Thymus (tissue), 11 donors: Measurements from ENCODE around the gene PSMG4. TPM values are rescaled to one million over a fixed set of nuclear protein-coding genes. Genes with fewer than 3 reads are reported as not detected.
A peak's percentile ranks its signal among the peaks of the same experiment; 100 is the strongest.

ENCODE experiments used
- DNase-seq, 9 donors: peaks; one replicate each; pipeline ENCODE4 v3.0.0-alpha.2; 2013; ENCODE audit warnings: low spot score in 9 of 9, low read depth in 6 of 9, missing footprints in 1 of 9
- H3K27ac ChIP-seq, 2 donors: one replicate each; pipeline ENCODE4 v1.5.1; 2013; ENCODE audit warnings: control low read depth in 1 of 2, low read depth in 1 of 2, low read length in 1 of 2, mild to moderate bottlenecking in 1 of 2, moderate library complexity in 1 of 2
- H3K27me3 ChIP-seq, 2 donors: one replicate each; pipeline ENCODE4 v1.5.1; 2013; ENCODE audit warnings: low read length in 1 of 2; ENCODE audit not compliant: control insufficient read depth in 2 of 2, insufficient read depth in 1 of 2
- H3K36me3 ChIP-seq, 2 donors: one replicate each; pipeline ENCODE4 v1.5.1; 2013; ENCODE audit warnings: low read length in 1 of 2, mild to moderate bottlenecking in 1 of 2, moderate library complexity in 1 of 2; ENCODE audit not compliant: control insufficient read depth in 2 of 2, insufficient read depth in 2 of 2
- H3K4me1 ChIP-seq, 2 donors: one replicate each; pipeline ENCODE4 v1.5.1; 2013; ENCODE audit warnings: low read length in 2 of 2; ENCODE audit not compliant: control insufficient read depth in 2 of 2, insufficient read depth in 2 of 2
- H3K4me3 ChIP-seq, 2 donors: one replicate each; pipeline ENCODE4 v1.5.1; 2013; ENCODE audit warnings: low read length in 2 of 2, control low read depth in 1 of 2, mild to moderate bottlenecking in 1 of 2
- H3K9me3 ChIP-seq, 2 donors: one replicate each; pipeline ENCODE4 v1.5.1; 2013; ENCODE audit warnings: low read length in 1 of 2, mild to moderate bottlenecking in 1 of 2; ENCODE audit not compliant: control insufficient read depth in 2 of 2, insufficient read depth in 1 of 2
- WGBS: extraction: QIAGEN DNeasy Blood & Tissue Kit; methylation state at CpG from one replicate; pipeline ENCODE4 v1.1.7; 2013; 5-methylcytosine and 5-hydroxymethylcytosine counted together
- polyA plus RNA-seq: library from polyadenylated mRNA; stranded (reverse); fragments of 200-250 nt; gene quantifications from one replicate; pipeline ENCODE4 v1.2.3, GENCODE V29; 2013
- total RNA-seq: library from RNA; stranded (reverse); fragments of 120-200 nt; gene quantifications from one replicate; pipeline ENCODE4 v1.2.4, GENCODE V29; 2013
- donor health status: healthy.

Gene PSMG4
- total and polyA plus RNA-seq, 2 donors: 24.9 to 27.1 TPM

DNA sequence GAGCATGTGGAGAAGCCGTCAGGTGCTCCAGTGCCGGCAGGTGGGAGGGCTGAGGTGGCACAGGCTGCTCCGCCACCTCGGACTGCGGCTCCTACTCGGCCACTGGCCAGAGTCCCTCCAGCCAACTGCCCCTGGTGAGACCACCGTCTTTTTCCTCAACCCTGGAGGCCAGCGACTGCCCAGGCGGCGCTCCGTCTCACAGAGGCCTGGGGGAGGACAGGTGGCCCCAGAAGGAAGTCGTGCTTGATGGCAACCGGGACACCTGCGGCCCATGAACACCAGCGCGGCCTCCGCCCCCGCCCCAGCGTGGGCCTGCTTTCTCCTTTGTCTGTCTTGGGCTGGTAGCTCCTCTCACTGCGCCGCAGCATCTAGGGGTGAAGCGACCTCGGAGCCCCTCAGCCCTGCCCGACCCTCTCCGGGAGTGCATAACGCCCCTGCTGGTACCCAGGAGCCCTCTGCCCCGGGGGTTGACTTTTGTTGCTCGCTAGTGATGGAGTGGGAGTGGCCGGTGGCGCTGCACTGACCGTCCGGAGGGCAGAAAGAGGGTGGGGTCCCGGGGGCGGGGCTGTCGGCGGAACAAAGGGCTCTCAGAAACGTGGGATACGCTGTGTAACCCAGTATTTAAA lies 30.6 kb upstream of the PSMG4 start:
- 2% methylated on average over 38 of the region's 38 CpGs for WGBS
- H3K4me3 ChIP-seq: peak overlapping the region in 1 of 2 donors; percentile 33
- H3K36me3 ChIP-seq: no peaks in the 10 kb centered on the region
- H3K4me1 ChIP-seq: peaks cover 6 to 45% of the 10 kb centered on the region in 2 donors
- H3K27ac ChIP-seq: no peak overlapping the region
- H3K9me3 ChIP-seq: peaks cover 0 to 17% of the 10 kb centered on the region in 2 donors
- peaks cover 71 to 89% of the 10 kb centered on the region in 2 donors for H3K27me3 ChIP-seq
- DNase-seq: no peak

DNA sequence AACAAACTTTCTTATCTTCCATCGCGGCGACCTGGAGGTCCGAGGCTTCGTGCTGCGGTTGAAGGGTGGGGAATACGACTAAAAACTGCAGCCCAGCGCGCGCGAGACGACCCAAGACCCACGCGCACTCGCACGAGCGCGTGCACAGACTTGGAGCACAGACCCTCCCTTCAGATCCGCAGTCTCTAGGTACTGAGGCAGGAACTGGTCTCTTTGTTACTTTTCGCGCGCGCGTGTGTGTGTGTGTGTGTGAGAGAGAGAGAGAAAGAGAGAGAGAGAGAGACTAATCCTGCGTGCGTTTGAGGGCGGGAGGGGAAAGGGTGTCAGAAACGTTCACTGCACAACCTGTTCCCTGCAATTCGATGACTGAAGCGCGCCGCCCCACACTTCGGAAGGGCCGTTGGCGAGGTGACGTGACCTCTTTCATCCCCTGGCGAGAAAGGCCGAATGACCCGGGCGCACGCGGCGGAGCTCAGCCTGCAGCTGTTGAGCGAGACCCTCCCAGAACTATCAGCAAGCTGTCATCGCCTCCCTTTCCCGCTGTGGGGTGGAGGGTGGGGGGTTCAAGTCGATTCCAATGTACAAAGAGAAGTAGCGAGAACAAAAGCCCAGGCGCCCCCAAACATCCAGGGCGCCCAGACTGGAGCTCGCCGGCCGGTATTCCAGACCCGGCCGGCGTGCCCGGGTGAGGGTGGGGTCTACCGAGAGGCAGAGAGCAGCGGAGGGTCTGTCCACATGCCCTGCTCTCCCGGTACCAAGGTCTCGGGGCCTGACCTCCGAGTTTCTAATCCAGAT lies 29.8 kb upstream of the PSMG4 start:
- peak in 5 of 9 donors; percentile 24 to 68 (median 30) for DNase-seq
- Histone ChIP-seq H3K27ac (no peak overlapping the region), H3K9me3 (peaks cover 0 to 17% of the 10 kb centered on the region in 2 donors), H3K27me3 (peaks cover 76 to 90% of the 10 kb centered on the region in 2 donors), H3K36me3 (no peaks in the 10 kb centered on the region), H3K4me1 (peaks cover 6 to 45% of the 10 kb centered on the region in 2 donors), H3K4me3 (peak overlapping the region in 1 of 2 donors; percentile 33)
- WGBS: 2% methylated on average over 62 of the region's 62 CpGs

DNA sequence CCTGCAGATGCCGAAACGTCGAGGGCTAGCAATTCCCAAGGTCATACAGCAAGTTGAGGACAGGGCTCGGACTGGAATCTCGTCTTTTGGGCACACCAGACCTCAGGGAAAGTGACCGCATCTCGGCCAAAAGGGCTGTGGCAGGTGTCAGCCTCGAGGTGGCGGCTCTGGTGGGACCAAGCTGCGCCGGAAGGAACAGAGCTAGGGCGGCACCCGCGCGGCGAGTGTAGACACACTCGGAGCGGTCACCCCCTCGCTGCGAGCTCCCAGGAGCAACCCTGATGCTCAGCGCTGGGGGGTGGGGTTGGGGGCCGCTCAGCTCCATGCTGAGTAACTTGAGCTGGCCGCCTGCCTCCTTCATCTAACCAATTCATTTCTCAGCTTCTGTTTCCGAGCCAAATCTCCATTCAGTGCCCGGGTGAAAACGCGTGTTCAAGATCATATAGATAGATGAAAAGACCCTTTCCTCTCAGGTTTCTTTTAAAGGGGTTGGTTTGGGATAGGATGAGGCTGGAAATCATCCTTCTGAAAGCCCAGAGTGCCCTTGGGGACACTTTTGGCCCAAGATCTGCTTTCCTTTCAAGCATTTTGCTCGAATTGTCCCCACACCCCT lies 29.1 kb upstream of the PSMG4 start:
- peak in 1 of 9 donors; percentile 30 for DNase-seq
- peaks cover 6 to 45% of the 10 kb centered on the region in 2 donors for H3K4me1 ChIP-seq
- H3K36me3 ChIP-seq: no peaks in the 10 kb centered on the region
- WGBS: 2% methylated on average over 28 of the region's 28 CpGs
- peaks cover 0 to 17% of the 10 kb centered on the region in 2 donors for H3K9me3 ChIP-seq
- no peak overlapping the region for H3K27ac ChIP-seq
- H3K27me3 ChIP-seq: peaks cover 79 to 91% of the 10 kb centered on the region in 2 donors
- peak overlapping the region in 1 of 2 donors; percentile 33 for H3K4me3 ChIP-seq

DNA sequence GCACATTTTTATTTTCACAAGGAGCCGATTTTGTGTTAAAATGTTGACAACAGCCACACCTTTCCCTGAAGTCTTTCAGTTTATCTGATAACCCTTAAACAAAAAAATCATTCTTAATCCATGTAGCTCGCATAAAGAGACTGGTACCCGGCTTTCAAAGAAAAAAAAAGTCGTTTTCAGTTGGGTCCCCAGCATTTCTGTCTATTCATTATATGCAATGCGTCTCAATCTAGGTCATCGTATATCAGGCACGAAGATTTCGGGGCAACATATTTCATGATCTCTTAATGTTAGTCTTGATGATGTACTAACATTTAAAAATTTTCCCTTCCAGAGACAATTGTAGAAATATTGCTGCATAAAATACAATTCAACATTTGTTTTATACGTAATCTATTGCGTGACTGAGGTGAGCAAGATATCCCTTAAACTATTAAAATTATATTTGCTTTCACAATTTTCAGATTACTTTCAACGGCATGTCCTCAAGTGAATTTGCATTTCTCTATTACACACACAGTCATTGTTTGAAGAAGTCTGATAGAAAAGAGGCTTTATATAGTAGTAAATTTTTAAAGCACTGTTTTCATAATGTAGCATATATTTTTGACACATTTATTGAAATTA lies 28.4 kb upstream of the PSMG4 start:
- DNase-seq: no peak
- H3K4me3 ChIP-seq: no peak overlapping the region
- H3K4me1 ChIP-seq: peaks cover 6 to 45% of the 10 kb centered on the region in 2 donors
- H3K36me3 ChIP-seq: no peaks in the 10 kb centered on the region
- H3K27me3 ChIP-seq: peaks cover 79 to 98% of the 10 kb centered on the region in 2 donors
- H3K9me3 ChIP-seq: peaks cover 0 to 17% of the 10 kb centered on the region in 2 donors
- 31% methylated on average over 11 of the region's 11 CpGs for WGBS
- no peak overlapping the region for H3K27ac ChIP-seq

DNA sequence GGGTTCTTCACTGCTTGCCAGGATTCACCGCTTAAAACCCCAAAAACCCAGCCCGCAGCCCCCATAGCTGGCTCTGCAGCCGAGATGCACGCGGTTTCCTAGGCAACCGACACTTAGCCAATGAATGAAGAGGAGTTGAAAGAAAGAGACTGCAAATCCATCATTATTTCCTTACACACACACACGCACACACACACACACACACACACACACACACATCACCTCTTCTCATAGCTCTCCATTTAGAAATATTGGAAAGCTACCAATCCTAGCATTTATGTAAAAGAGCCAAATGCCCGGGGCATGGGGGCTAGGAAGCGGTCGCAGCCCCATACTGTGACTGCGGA lies 27.9 kb upstream of the PSMG4 start:
- no peak for DNase-seq
- Histone ChIP-seq H3K27me3 (peaks cover 78 to 97% of the 10 kb centered on the region in 2 donors), H3K4me1 (peaks cover 6 to 45% of the 10 kb centered on the region in 2 donors), H3K9me3 (peaks cover 0 to 17% of the 10 kb centered on the region in 2 donors), H3K4me3 (no peak overlapping the region), H3K27ac (no peak overlapping the region), H3K36me3 (no peaks in the 10 kb centered on the region)
- 6% methylated on average over 11 of the region's 11 CpGs for WGBS

DNA sequence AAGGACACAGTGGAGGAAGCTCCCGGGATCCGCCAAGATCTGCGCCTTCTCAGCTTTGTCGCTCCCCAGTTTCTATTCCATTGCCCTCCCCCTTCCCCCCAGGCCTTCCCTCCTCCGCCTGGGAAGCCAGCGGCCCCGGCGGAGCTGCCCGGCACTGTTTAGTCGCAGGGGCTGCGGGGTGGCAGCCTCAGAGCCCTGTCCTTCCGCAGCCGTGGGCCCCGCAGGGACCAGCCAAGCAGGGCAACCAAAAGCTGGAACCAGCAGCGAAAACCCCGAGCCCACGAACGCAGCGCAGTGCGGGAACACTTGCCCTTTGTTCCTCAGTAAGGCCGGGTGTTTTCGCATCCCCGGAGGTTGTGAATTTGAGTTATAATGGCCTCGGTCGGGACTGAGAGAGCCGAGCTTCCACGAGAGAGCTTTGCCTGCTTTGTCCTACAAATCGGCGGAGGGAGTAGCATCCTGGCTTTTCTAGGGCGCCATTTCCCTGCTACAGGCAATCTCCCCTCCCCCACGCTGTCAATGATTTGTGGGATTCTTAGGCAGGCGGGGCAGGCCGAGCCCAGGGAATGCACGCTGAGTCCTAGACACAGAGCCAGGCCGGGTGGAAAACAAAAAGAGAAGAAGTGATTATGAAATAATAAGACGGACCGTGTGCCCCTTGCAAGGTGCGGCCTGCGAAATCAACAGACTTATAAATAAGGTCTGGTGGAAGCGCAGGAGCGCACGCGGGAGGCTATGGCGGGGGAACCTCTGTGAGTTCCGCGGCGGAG lies 27.3 kb upstream of the PSMG4 start:
- Histone ChIP-seq H3K27me3 (peaks cover 72 to 97% of the 10 kb centered on the region in 2 donors), H3K36me3 (no peaks in the 10 kb centered on the region), H3K4me1 (peaks cover 6 to 44% of the 10 kb centered on the region in 2 donors), H3K27ac (no peak overlapping the region), H3K9me3 (peaks cover 0 to 13% of the 10 kb centered on the region in 2 donors), H3K4me3 (no peak overlapping the region)
- WGBS: 4% methylated on average over 47 of the region's 47 CpGs
- DNase-seq: no peak

DNA sequence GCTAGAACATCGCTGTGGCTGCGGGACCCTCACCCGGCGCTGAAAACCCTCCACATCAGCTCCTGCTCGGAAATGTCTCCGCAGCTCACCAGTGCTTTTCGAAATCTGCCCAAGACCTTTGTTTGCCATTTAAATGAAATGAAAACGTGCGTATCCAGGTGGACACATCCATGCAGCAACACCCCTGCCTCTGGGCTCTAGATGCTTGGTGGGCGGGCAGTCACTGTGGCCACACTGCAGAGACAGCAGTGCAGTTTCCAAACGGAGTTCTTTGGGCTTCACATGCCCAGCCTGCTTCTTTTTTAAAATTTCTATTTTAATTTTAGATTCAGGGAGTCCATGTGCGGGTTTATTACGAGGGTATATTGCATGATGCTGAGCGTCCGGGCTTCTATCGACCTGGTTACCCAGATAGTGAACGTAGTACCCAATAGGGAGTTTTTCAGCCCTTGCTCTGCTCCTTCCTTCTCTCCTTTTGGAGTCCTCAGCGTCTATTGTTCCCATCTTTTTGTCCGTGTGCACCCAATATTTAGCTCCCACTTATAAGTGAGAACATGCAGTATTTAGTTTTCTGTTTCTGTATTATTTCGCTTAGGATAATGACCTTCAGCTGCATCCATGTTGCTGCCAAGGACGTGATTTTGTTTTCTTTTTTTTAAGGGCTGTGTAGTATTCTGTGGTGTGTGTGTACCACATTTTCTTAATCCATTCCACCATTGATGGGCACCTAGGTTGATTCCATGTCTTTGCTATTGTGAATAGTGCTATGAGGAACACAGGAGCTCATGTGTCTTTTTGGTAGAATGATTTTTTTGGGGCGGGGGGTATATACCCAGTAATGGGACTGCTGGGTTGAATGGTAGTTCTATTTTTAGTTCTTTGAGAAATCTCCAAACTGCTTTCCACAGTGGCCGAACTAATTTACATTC lies 26.5 kb upstream of the PSMG4 start:
- H3K36me3 ChIP-seq: no peaks in the 10 kb centered on the region
- H3K9me3 ChIP-seq: peaks cover 0 to 6% of the 10 kb centered on the region in 2 donors
- peaks cover 6 to 36% of the 10 kb centered on the region in 2 donors for H3K4me1 ChIP-seq
- H3K4me3 ChIP-seq: no peak overlapping the region
- DNase-seq: no peak
- WGBS: 27% methylated on average over 23 of the region's 23 CpGs
- peaks cover 65 to 94% of the 10 kb centered on the region in 2 donors for H3K27me3 ChIP-seq
- H3K27ac ChIP-seq: no peak overlapping the region

DNA sequence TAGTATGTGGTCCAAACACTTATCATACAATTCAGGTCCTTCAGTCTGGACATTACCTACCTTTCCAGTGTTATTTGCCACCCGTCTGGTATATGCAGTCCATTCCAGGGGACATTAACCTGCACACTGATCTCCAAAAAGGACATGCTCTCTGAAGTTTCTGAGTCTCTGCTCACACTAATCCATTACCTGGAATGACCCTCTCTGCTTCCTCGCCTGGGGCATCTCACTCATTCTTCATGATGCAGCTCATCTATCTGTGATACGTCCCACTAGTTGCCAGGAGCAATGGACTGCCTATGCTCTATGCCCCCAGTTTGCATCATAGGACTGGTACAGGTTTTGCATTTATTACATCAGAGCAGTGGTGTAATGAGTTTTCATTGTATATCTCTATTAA lies 25.4 kb upstream of the PSMG4 start:
- WGBS: 93% methylated on average over 3 of the region's 3 CpGs
- H3K4me1 ChIP-seq: peaks cover 6 to 27% of the 10 kb centered on the region in 2 donors

More for the DNA sequence above, 25.4 kb upstream of the PSMG4 start:
- no peak for DNase-seq
- Histone ChIP-seq H3K27me3 (peaks cover 57 to 94% of the 10 kb centered on the region in 2 donors), H3K4me3 (no peak overlapping the region), H3K9me3 (peaks cover 0 to 4% of the 10 kb centered on the region in 2 donors), H3K36me3 (no peaks in the 10 kb centered on the region), H3K27ac (no peak overlapping the region)
